GM19324 (cell line): Measurements from ENCODE around the gene PRM2.
"Not testable (repeated sequence)": the region's sequence is repeated elsewhere in the genome, so short reads cannot be mapped to it uniquely, and the experiment has no call there.

Experiments
- ATAC-seq: cut with Tn5 transposase; IDR thresholded peaks from one replicate; pipeline ENCODE4 v1.9.1; 2021; ENCODE audit warnings: mild to moderate bottlenecking, moderate library complexity; ENCODE audit not compliant: unreplicated experiment, low FRiP score

The PRM2 gene

DNA sequence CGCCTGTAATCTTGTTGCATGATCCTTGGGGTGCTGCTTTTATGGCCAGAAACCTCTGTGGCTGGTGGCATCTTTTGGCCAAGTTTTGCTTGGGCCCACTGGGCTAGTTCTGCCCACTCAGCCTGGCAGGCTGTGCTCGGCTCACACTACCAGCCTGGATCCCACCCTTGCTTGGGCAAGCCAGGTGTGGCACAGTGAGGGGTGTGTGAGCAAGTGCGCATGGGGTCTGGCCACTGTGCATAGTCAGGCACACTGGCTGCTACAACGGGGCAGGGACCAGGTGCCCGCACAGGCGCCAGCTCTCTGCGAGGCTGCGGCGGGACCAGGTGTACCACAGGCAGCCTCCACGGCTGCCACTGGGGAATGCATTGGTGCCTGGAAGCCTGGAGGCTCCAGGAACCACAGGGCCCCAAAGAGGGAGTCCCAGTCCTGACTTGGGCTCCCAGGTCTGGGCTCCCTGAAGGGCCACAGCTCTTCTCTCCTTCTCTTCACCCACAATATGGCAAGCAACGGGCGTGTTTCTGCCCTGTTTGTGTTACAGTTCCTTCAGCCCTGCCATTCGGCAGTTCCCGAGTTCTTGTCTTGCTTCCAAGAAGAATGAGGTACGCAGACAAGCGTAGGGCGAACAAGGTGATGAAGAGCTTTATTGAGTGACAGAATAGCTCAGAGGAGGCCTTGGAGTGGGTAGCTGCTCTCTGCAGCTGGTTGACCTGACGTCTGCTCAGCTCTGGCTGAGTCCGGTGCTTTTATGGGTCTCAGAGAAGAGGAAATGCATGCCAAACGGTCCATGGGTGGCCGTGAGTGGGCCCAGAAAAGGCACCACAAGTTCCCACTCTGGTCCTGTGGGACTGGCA is 31.6 kb upstream of the PRM2 start:
- no peak for ATAC-seq

DNA sequence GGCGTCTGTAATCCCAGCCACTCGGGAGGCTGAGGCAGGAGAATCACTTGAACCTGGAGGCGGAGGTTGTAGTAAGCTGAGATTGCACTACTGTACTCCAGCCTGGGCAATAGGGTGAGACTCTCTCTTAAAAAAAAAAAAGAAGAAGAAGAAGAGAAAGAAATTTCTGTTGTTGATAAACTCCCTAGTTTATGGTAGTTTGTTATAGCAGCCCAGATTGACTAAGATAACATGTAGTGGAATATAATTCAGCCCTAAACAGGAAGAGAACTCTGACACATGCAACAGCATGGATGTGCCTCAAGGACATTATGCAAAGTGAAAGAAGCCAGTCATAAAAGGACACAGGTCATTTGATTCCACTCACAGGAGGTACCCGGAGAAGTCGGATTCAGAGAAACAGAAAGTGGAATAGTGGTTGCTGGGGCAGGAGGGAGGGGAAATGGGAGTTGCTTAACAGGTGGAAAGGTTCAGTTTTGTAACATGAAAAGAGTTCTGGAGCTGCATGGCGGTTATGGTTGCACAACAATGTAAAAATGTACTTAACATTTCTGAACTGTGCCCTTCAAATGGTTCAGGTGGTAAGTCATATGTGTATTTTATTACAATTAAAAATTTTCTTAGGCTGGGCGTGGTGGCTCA is 30.8 kb upstream of the PRM2 start:
- ATAC-seq = no peak

DNA sequence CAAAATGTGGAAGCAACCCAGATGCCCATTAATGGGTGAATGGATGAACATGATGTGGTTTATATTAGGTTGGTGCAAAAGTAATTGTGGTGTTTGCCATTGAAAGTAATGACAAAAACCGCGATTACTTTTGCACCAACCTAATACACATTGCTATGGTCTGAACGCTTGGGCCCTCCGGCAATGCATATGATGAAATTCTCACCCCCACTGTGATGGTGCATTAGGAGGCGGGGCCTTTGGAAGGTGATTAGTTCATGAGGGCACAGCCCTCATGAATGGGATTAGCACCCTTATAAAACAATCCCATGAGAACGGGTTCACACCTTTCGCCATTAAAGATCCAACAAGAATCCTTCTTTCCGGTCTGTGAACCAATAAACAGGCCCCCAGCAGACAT is 30.1 kb upstream of the PRM2 start:
- ATAC-seq = no peak

DNA sequence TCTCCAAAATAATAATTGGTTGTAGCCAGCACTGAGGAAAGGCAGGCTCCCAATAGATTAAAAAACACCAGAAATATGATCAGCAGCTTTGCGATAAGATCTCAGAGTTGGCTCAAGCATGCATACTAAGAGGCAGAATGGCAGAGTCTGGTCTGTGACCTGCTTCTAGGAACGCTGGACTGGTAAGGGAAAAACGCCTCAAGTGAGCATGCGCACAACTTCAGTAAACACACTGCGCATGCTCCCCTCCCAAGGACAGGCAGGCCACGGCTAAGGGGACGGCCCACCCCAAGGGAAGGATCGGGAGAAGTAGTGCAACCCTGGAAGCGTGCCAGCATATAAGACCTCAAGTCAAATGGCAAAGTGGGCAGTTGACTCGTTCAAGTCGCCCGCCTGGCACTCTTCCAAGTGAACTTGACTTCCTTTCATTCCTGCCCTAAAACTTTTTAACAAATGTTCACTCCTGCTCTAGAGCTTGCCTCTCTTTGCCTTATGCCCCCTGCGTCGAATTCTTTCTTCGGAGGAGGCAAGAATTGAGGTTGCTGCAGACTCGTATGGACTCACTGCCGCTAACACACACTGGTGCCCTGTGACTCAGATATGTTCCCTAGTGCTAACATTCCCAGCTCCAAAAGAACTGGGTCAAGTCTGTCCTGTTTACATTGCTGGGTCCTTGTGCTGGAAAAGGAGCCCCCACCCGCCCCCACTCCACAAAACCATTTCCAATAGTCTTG is 27.3 kb upstream of the PRM2 start:
- ATAC-seq = no peak

DNA sequence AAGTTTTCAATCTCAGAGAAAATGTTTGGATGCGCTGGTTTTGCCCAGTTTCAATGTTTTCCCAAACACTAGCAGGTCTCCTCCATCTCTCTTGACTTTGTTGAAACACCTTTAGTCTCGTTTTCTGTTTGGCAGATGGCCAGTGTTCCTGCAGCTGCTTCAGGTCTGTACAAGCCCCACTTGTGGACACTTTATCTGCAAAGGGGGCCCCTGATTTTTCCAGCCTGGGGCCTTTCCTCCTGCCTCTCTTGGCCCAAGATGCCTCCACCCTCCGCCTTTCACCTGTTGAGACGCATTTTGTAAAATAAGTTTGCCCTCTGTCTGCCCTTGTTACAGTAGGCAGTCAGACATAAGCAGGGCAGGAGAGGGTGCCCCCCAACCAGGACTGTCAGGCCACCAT is 26.7 kb upstream of the PRM2 start:
- no peak for ATAC-seq

DNA sequence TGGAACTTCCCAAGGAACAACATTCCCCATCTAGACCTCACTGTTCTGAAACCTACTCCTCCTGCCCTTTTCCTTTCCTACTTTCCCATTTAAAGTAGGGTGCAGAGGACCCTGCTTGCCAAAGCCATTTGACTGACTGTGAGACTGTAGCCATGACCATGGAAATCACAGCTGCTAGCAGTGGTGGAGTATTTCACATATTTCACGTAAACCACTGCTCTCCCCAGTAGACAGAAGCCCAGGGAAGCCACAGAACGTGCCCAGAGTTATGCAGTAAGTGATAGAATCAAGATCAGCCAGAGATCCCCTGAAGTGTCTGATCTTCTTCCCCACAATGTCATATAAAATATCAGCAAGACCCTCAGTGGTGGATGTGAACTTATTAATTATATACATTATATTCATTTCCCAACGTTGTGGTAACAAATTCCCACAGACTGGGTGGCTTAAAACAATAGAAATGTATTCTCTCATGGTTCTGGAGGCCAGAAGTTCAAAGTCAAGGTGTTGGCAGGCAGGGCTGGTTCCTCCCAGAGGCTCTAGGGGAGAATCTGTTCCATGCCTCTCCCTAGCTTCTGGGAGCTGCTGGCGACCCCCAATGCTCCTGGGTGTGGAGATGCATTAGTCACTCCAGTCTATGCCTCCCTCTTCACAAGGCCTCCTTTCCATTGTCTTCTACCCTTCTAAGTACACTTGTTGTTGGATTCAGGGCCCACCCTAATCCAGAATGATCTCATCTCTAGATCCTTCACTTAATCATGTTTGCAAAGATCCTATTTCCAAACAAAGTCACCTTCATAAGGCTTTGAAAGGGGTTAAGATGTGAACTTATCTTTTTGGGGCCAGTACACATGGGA is 25.6 kb upstream of the PRM2 start:
- no peak for ATAC-seq

DNA sequence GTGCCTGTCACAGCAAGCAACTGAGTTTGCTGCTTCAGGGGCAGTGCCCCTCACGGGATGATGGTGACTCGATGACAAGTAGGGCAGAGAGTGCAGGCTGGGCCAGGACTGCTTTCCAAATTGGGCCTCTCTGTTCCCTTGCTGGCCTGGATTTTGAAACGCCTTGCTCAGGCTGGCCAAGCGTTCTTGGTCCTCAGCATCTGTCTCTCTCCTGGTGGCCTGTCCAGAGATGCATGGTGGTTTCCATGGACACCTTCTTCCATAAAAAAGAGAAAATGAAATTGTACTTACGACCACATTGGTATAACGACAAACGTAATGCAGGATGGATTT is 24.2 kb upstream of the PRM2 start:
- ATAC-seq = no peak

DNA sequence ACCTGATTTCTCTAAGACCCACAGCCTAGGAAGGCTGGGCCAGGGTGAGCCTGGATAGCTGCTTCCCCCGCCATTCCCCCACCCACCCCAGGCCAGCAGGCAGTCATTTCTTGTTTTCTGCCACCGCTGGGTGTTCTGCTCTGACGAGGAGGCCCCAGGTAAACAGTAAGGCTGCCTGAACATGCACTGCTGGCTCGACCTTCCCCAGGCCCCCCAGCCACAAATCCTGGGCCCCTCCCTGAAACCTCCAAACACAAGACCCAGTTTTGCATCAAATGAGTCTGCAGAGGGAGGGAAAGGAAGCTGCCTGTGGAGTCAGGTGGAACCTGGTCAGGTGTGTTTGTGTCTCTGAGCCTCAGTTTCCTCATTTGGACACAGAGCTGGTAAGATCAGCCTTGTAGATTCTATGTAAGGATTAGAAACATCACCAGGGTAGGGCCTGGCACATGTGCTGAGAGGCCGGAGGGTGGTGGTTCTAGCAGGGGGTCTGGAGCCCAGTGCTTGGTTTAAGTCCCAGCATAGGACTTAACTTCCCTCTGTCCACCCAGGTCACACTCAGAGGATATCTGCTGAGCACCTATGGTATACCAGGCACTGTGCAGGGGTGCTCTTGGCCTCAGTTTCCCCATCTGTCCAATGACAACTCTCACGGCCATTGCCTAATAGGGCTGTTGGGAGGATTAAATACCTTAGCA is 23.7 kb upstream of the PRM2 start:
- ATAC-seq = no peak

DNA sequence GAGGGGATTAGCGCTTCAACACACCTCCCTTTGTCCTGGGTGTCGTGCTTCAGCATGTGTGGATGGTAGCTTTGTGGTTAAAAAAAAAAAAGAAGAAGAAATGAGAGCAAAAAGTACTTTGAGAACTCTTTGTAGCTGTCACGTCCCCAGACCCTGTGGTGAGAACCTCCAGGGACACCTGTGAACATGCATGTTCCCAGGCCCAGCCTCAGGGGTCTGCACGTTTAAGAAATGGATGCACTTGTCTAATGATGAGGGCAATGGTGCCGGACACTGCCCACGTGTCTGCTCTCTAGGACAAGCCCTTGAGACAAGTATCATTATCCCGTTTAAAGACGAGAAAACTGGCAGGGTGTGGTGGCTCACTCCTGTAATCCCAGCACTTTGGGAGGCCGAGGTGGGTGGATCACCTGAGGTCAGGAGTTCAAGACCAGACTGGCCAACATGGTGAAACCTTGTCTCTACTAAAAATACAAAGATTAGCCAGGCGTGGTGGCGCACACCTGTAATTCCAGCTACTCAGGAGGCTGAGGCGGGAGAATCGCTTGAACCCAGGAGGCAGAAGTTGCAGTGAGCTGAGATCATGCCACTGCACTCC is 22.8 kb upstream of the PRM2 start:
- not testable (repeated sequence) for ATAC-seq

DNA sequence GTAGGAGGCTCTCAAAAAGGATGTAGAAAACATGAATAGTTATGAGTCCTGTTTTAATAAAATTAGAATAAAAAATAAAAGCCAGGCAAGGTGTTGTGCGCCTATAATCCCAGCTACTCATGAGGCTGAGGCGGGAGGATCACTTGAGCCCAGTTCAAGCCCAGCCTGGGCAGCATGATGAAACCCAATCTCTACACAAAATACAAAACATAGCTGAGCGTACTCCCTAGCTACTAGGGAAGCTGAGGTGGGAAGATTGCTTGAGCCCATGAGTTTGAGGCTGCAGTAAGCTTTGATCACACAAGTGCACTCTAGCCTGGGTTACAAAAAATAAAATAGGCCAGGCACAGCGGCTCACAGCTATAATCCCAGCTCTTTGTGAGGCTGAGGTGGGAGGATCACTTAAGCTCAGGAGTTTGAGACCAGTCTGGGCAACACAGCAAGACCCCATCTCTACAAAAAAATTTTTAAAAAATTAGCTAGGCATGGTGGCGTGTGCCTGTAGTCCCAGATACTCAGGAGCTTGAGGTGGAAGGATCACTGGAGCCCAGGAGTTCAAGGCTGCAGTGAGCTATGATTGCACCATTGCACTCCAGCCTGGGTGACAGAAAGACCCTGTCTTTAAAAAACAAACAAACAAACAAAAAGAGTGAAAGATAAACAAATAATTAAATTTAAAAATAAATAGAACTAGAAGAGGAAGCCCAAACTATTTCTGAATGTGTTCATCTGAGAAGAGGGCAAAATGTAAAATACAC is 22.0 kb upstream of the PRM2 start:
- ATAC-seq = no peak

DNA sequence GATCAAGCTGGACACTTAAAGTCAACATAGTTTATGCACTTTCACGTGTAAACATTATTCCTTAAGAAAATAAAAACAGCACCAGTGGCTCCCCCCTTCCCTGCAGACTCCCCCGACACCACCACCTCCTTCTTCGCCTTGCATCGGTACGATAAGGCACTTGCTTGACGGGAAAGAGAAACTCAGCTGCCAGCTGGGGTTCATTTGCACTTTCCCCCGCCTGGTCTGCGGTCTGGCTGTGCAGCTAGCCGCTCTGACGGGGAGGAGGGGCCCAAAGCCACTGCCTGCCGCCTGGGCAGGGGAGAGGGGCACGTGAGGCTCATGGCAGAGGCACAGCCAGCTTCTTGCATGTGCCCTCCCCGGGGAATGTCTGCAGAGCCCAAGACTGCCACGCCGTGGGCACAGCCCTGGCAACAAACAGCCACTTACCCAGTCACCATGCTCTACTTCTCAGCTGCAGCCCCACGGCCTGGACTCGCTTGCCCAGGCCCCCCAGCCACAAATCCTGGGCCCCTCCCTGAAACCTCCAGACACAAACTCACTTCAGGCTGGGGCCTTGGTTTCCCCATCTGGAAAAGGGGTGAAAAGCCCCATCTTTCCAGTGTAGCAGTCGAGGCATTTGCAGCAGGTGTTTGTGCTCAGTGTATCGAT is 21.3 kb upstream of the PRM2 start:
- ATAC-seq = peak; percentile 91

DNA sequence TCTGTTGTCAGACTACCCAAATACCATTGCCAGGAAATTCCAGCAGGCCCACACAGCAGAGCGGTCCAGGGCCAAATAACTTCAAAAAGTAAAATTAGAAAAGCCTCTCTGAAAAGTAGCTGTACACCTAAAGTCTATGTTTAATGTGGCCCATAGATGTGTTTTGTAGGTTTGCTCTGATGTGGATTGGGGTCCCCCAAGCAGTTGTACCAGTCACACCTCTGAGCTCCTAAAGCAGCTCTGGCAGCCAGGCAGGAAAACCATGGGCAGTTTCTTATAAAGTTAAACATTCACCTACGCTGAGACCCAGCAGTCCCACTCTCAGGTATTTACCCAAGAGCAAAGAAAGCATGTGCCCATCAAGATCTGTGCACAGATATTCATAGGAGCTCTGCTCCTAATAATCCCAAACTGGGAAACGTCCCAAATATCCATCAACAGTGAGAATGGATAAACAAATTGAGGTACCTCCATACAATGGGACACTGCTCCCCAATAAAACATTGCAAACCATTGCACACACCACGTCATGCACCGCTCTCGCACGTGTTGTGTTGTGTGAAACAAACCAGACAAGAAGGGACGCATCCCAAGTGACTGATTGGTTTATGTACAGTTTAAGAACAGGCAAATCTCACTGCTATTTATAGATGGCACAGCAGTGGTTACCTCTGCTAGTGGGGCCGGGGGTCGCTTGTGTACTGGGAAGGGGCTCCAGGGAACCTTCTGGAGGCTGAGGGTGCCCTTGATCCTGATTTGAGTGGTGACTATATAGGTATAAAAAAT is 20.6 kb upstream of the PRM2 start:
- peak; percentile 13 for ATAC-seq

DNA sequence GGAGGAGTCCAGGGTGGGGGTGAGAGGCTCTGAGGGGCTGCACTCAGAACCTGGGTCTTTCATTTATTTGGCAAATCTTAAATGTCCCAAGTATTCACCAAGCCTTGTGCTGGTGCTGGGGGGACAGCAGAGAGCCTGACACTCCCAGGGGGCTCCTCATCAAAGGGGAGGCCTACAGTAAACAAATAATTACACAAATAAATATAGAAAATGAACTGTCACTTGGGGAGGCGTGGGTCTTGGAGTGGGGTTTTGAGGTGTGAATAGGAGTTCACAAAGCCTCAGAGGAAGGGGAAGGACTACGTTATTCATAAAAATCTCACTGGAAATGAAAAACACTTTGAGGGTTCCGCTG is 20.0 kb upstream of the PRM2 start:
- no peak for ATAC-seq

DNA sequence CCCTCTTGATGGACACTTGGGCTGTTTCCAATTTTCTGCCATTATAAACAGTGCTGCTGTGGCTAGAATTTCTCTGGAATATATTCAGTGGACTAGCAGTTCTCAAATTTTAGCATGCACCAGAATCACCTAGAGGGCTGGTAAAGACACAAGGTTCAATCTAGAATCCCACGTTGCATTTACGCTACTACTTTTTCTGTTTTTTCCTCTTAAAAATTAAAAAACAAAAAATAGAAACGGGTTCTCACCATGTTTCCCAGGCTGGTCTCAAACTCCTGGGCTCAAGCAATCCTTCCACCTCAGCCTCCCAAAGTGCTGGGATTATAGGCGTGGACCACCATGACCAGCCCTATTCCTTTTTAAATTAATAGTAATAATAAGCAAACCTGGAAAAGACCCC is 19.4 kb upstream of the PRM2 start:
- no peak for ATAC-seq

DNA sequence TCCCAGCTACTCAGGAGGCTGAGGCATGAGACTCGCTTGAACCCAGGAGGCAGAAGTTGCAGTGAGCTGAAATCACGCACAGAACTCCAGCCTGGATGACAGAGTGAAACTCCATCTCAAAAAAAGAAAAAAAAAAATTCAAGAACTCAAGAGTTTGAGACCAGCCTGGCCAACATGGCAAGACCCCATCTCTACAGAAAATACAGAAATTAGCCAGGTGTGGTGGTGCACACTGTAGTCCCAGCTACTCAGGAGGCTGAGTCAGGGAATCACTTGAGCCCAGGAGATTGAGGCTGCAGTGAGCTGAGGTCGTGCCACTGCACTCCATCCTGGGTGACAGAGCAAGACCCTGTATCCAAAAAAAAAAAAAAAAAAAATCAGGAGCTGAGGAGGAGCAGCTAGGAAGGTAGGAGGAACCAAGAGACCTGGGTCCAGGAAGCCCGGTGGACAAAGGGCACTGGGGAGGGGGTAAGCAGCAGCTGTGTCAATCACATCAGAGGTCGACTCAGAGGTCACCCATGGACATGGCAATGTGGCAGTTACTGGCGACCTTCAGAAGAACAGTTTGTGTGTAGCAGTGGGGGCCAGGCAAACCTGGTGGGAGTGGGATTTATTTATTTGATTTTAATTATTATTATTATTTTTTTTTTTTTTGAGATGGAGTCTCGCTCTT is 15.9 kb upstream of the PRM2 start:
- no peak for ATAC-seq

DNA sequence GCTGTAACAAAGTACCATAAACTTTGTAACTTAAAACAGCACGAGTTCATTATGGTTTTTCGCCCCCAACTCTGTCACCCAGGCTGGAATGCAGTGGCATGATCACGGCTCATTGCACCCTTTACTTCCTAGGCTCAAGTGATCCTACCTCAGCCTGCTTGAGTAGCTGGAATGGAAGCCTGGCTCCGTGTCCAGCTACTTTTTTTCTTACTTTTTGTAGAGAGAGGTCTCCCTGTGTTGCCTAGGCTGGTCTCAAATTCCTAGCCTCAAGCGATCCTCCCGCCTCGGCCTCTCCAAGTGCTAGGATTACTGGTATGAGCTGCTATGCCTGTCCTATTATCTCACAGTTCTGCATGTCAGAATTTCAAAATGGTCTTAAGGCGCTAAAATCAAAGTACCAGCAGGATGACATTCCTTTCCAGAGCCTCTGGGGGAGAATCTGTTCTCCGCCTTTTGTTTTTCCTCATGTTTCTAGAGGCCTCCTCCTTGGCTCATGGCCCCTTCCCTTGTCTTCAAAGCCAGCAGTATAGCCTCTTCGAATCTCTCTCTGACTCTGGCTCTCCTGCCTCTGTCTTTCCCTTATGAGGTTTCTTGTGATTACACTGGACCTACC is 14.9 kb upstream of the PRM2 start:
- no peak for ATAC-seq
